ENCODE data around the gene PDE6A. TPM values are rescaled to one million over a fixed set of nuclear protein-coding genes. Genes with fewer than 3 reads are reported as not detected.

PDE6A gene
- total RNA-seq, 1 experiment from 2014 or later: not detected

DNA sequence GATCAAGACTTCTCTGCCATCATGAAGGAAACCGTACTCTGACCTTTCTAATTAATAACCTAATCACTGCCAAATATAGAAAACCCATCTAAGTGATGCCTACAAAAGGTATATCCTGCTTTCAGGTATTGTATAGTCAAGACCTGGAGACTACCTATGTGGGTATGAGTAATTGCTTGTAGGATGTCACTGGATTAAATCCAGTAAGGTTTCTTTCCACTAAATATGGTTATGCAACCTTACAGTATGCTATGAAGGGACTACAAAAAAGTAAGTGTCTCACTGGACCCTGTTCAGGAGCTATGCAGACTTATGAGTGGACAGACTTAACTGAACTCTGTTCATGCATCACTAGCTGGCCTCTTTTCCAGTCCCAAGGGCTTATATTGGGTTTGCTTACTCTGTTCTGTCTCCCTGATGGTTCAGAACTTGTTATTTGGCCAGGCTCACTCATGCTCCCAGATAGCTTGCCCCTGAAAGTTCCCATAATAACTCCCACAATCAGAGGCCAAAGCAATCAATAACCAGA, 51.1 kb downstream of the PDE6A start:
- Histone ChIP-seq H3K27me3 (ENCODE audit: insufficient read depth, low read length) (no peaks in the 10 kb centered on the region), H3K18ac (ENCODE audit: insufficient read length, low read depth, low read length) (no peak overlapping the region), H3K9me3 (ENCODE audit: control insufficient read depth, low read depth, low read length) (no peaks in the 10 kb centered on the region), H3K23ac (ENCODE audit: insufficient read length, low read depth, low read length) (no peak overlapping the region), H3K27ac (ENCODE audit: insufficient read length, low read depth, low read length) (no peak overlapping the region), H3K14ac (ENCODE audit: insufficient read depth, low read length) (no peak overlapping the region), H2BK20ac (ENCODE audit: low read depth, low read length, poor library complexity, severe bottlenecking) (no peak overlapping the region), H3K4me1 (ENCODE audit: insufficient read depth, low read length) (no peaks in the 10 kb centered on the region), H3K23me2 (ENCODE audit: insufficient read length, low read depth, low read length, poor library complexity, severe bottlenecking) (peaks cover 2% of the 10 kb centered on the region), H4K8ac (replicated peaks; ENCODE audit: insufficient read length, low read depth, low read length) (no peak overlapping the region), H4K20me1 (ENCODE audit: control insufficient read depth, insufficient read depth, insufficient read length) (no peaks in the 10 kb centered on the region), H2BK5ac (ENCODE audit: insufficient read length, low read length) (no peak overlapping the region), H3K79me2 (ENCODE audit: insufficient read depth, low read length) (no peaks in the 10 kb centered on the region), H3K79me1 (ENCODE audit: insufficient read depth, low read depth, low read length, poor library complexity, severe bottlenecking) (no peaks in the 10 kb centered on the region), H3T11ph (ENCODE audit: low read length) (no peak overlapping the region), H2AFZ (ENCODE audit: low read length) (no peak overlapping the region), H2BK12ac (ENCODE audit: insufficient read length, low read depth, low read length) (no peak overlapping the region), H3K9ac (ENCODE audit: extremely low read depth, insufficient read length, low read length) (no peak overlapping the region), H4K91ac (ENCODE audit: insufficient read length, low read depth, low read length) (no peak overlapping the region), H2BK120ac (ENCODE audit: low read depth, low read length, poor library complexity, severe bottlenecking) (no peak overlapping the region), H4K5ac (ENCODE audit: insufficient read length, low read depth, low read length) (no peak overlapping the region), H3K4me2 (ENCODE audit: insufficient read depth, insufficient read length, low read length) (no peak overlapping the region), H3K4ac (ENCODE audit: low read depth, low read length) (no peak overlapping the region), H2BK15ac (ENCODE audit: low read depth, low read length) (no peak overlapping the region), H2AK5ac (ENCODE audit: insufficient read length, low read length) (no peak overlapping the region), H3K56ac (ENCODE audit: insufficient read length, low read depth, low read length) (no peak overlapping the region)
- WGBS (ENCODE audit: extremely low coverage, insufficient read length, low lambda C conversion rate): no CpG with 5 or more reads among the region's 1 CpG
- no peak overlapping the region for H3K4me3 Mint-ChIP-seq
- 0 out of 2 replicates have a peak, but pooled peaks cover 2% of the 10 kb centered on the region for H3K27me3 Mint-ChIP-seq (ENCODE audit: low read depth)
- no peaks in the 10 kb centered on the region for H3K4me1 Mint-ChIP-seq
- DNase-seq: no peak
- H3K9me3 Mint-ChIP-seq: no peaks in the 10 kb centered on the region
- H3K27ac Mint-ChIP-seq: no peak overlapping the region
- H3K36me3 Mint-ChIP-seq (ENCODE audit: insufficient read depth in 1 of 3, low read depth in 3 of 3): no peaks in the 10 kb centered on the region
- TF ChIP-seq, protein P1, sequence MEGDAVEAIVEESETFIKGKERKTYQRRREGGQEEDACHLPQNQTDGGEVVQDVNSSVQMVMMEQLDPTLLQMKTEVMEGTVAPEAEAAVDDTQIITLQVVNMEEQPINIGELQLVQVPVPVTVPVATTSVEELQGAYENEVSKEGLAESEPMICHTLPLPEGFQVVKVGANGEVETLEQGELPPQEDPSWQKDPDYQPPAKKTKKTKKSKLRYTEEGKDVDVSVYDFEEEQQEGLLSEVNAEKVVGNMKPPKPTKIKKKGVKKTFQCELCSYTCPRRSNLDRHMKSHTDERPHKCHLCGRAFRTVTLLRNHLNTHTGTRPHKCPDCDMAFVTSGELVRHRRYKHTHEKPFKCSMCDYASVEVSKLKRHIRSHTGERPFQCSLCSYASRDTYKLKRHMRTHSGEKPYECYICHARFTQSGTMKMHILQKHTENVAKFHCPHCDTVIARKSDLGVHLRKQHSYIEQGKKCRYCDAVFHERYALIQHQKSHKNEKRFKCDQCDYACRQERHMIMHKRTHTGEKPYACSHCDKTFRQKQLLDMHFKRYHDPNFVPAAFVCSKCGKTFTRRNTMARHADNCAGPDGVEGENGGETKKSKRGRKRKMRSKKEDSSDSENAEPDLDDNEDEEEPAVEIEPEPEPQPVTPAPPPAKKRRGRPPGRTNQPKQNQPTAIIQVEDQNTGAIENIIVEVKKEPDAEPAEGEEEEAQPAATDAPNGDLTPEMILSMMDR (conservative IDR thresholded peaks at IDR 0.05): no peak
